ENCODE results near the gene ATP9B.

Gene ATP9B

GRCh38 chr18:79019881-79020280 is 49.3 kb upstream of the ATP9B start:
- H3K36me3 ChIP-seq (ENCODE audit: control insufficient read depth in 2 of 2, insufficient read depth in 1 of 2, low read length in 2 of 2): no peaks in the 10 kb centered on the region
- H3K4me3 ChIP-seq (ENCODE audit: low read depth, low read length): no peak overlapping the region
- no peaks in the 10 kb centered on the region for H3K9me3 ChIP-seq (ENCODE audit: control insufficient read depth, insufficient read depth, low read depth, low read length)
- no peak overlapping the region for H3K27ac ChIP-seq (ENCODE audit: extremely low read depth, low read depth, low read length)
- ChIA-PET POLR2A (no interaction called here), CTCF (no interaction called here)
- no peaks in the 10 kb centered on the region for H3K4me1 ChIP-seq (ENCODE audit: control insufficient read depth, insufficient read depth, low read length)
- TF ChIP-seq ZNF558 (tag by site-specific recombination; IDR thresholded peaks at IDR 0.05): no peak
- TF ChIP-seq ZNF621 (tag by site-specific recombination; IDR thresholded peaks at IDR 0.05): no peak
- TF ChIP-seq ZNF548 (tag by site-specific recombination; IDR thresholded peaks at IDR 0.05): no peak
- TF ChIP-seq ZNF239 (tag by site-specific recombination; IDR thresholded peaks at IDR 0.05): no peak

GRCh38 chr18:79022603-79023002 is 46.6 kb upstream of the ATP9B start:
- POLR2A ChIA-PET: no interaction called here
- TF ChIP-seq ZNF341 (tag by site-specific recombination; IDR thresholded peaks at IDR 0.05; ENCODE audit: low read depth) (no peak), RBAK (tag by site-specific recombination; IDR thresholded peaks at IDR 0.05) (no peak), ZNF114 (tag by site-specific recombination; IDR thresholded peaks at IDR 0.05) (no peak), ZNF514 (tag by site-specific recombination; IDR thresholded peaks at IDR 0.05) (no peak), ZNF843 (tag by site-specific recombination; IDR thresholded peaks at IDR 0.05) (no peak), ZBTB20 (tag by site-specific recombination; IDR thresholded peaks at IDR 0.05) (no peak), ZBTB11 (tag by site-specific recombination; conservative IDR thresholded peaks at IDR 0.05; ENCODE audit: low read depth) (no peak), ZNF280D (tag by site-specific recombination; IDR thresholded peaks at IDR 0.05) (no peak)
- no peaks in the 10 kb centered on the region for H3K36me3 ChIP-seq (ENCODE audit: control insufficient read depth in 2 of 2, insufficient read depth in 1 of 2, low read length in 2 of 2)
- no peaks in the 10 kb centered on the region; the same call in 1 of the 2 replicates for H3K9me3 ChIP-seq (ENCODE audit: control insufficient read depth, insufficient read depth, low read depth, low read length)
- H3K4me3 ChIP-seq (ENCODE audit: low read depth, low read length): no peak overlapping the region
- H3K4me1 ChIP-seq (ENCODE audit: control insufficient read depth, insufficient read depth, low read length): no peaks in the 10 kb centered on the region
- CTCF ChIA-PET: no interaction called here
- no peak overlapping the region for H3K27ac ChIP-seq (ENCODE audit: extremely low read depth, low read depth, low read length)

GRCh38 chr18:79026491-79026890 is 42.7 kb upstream of the ATP9B start:
- ChIA-PET POLR2A (no interaction called here), CTCF (interaction anchor here (0.7 kb wide), 2 partner anchors 173 to 1087 kb away, joined by 3 read pairs; no protein-coding TSS in a partner anchor)
- no peak overlapping the region for H3K27ac ChIP-seq (ENCODE audit: extremely low read depth, low read depth, low read length)
- H3K9me3 ChIP-seq (ENCODE audit: control insufficient read depth, insufficient read depth, low read depth, low read length): no peaks in the 10 kb centered on the region; the same call in 1 of the 2 replicates
- no peaks in the 10 kb centered on the region for H3K36me3 ChIP-seq (ENCODE audit: control insufficient read depth in 2 of 2, insufficient read depth in 1 of 2, low read length in 2 of 2)
- no peaks in the 10 kb centered on the region for H3K4me1 ChIP-seq (ENCODE audit: control insufficient read depth, insufficient read depth, low read length)
- no peak overlapping the region for H3K4me3 ChIP-seq (ENCODE audit: low read depth, low read length)
- no peak for TF ChIP-seq PATZ1 (tag by site-specific recombination; IDR thresholded peaks at IDR 0.05)
- TF ChIP-seq SP3 (tag by site-specific recombination; IDR thresholded peaks at IDR 0.05): no peak
- TF ChIP-seq ZNF777 (tag by site-specific recombination; IDR thresholded peaks at IDR 0.05; ENCODE audit: borderline replicate concordance): no peak
- TF ChIP-seq ZNF426 (tag by site-specific recombination; IDR thresholded peaks at IDR 0.05): no peak
- no peak for TF ChIP-seq ZNF404 (tag by site-specific recombination; IDR thresholded peaks at IDR 0.05)
- TF ChIP-seq ZNF629 (tag by site-specific recombination; IDR thresholded peaks at IDR 0.05): no peak
- no peak for TF ChIP-seq ZNF529 (tag by site-specific recombination; IDR thresholded peaks at IDR 0.05; ENCODE audit: insufficient replicate concordance)
- TF ChIP-seq ZNF488 (tag by site-specific recombination; IDR thresholded peaks at IDR 0.05): no peak
- no peak for TF ChIP-seq MYNN (tag by site-specific recombination; IDR thresholded peaks at IDR 0.05; ENCODE audit: borderline replicate concordance)
- no peak for TF ChIP-seq ZBTB48 (tag by site-specific recombination; IDR thresholded peaks at IDR 0.05)
- TF ChIP-seq ZFP37 (tag by site-specific recombination; IDR thresholded peaks at IDR 0.05): no peak
- no peak for TF ChIP-seq TRIM28 (IDR thresholded peaks at IDR 0.05; ENCODE audit: borderline replicate concordance, low read length)

Data from HEK293 (cell line).